Left renal cortex interstitium (tissue), 4 donors: Measurements from ENCODE around the gene EXOC4. TPM values are rescaled to one million over a fixed set of nuclear protein-coding genes. Genes with fewer than 3 reads are reported as not detected.

Source experiments
- DNase-seq, 4 donors: peaks; one replicate each; pipeline ENCODE4 v3.0.0-alpha.2; 2013; ENCODE audit warnings: low read depth in 4 of 4, low spot score in 2 of 4, missing footprints in 1 of 4
- polyA plus RNA-seq, 4 donors: library from polyadenylated mRNA; unstranded; fragments of 120-200 nt; gene quantifications; one replicate each; pipeline ENCODE4 v1.2.1, GENCODE V29; 2013; ENCODE audit not compliant: insufficient read length in 4 of 4

Gene EXOC4
- polyA plus RNA-seq, 4 donors, result 62.5 to 71.8 (median 67.1) TPM

DNA sequence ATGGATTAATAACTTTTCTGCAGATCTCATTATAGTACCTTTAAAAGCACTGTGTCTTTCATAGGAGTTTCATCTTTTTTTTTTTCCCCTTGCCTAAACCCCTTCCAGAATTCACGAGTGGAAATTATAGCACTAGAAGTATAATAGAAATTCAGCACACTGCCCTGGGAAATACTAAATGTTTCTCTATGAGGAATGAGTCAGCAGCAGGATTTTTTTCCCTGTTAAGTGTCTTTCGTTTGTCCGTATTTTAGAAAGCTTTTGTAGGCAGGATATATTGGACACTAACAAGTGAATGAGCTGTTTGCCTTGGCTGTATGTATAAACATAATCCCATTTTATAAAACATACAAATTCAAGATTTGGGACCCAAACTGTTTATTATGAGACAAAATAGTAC, 105.8 kb downstream of the EXOC4 start:
- no peak for DNase-seq

DNA sequence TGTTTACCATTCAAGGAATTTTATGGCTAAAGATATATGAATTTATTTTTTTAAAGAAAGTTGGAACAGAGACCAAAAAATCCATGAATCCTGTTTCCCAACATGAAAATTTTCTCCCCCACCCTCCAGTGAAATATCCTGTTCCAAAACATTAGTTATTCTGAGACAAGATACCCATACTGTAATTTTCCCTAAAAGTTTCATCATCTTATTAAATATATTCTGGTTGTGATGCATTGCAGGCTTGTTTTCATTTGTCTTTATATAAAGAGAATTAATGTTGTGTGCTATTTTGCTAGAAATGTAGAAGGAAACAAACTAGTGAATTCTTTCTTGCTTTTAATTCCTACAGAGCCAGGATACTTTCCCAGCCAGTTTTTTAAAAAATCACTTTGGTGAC, 106.6 kb downstream of the EXOC4 start:
- no peak for DNase-seq

- DNase-seq, result no peak
Observed at GRCh38 chr7:133360201-133360600, 107.3 kb downstream of the EXOC4 start.

- DNase-seq, result no peak
Observed at GRCh38 chr7:133361806-133362205, 108.9 kb downstream of the EXOC4 start.

- no peak for DNase-seq
Observed at GRCh38 chr7:133364959-133365690, 112.2 kb downstream of the EXOC4 start.

- no peak for DNase-seq
Observed at GRCh38 chr7:133365917-133366316, 113.0 kb downstream of the EXOC4 start.

GRCh38 chr7:133367561-133367960, 114.7 kb downstream of the EXOC4 start:
- no peak for DNase-seq

DNA sequence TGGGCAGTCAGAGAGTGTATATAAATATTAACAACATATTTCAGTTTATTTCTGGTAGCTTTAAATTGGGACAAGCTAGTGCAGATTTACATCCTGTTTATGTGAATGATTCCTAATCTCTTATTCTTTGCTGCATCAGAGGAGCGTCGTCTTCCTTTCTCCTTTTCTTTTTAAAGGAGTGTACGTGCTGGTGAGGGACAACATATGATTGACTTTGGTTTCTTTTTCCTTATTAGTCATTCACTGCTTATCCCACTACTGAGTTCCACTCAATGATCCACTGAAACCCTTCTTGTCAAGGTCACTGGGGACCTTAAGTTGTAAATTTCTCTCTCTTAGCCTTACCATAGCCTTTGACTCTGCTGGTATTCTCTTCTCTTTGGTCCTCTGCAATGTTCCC, 116.3 kb downstream of the EXOC4 start:
- no peak for DNase-seq

GRCh38 chr7:133371616-133372015, 118.7 kb downstream of the EXOC4 start:
- no peak for DNase-seq

- DNase-seq, result no peak
Observed at GRCh38 chr7:133372337-133372736, 119.5 kb downstream of the EXOC4 start.

DNA sequence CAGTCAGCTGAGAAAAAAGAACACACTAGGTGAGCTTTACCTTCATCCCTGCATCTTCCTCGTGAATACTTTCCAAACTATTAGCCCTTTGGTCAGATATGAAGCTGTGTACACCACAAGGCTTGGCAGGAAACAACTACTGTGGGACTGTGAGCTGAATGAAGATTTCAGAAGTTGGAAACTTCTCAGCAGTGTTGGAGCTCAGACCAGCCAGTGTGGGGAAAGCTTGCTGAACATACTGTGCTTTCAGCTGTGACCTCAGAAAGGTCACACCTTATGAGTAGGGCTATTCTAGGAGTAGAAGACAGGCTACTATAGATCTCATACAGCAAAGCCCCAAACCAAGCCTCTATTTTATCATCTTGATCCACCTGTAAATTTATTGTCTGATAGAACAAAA, 123.6 kb downstream of the EXOC4 start:
- DNase-seq, result no peak

DNA sequence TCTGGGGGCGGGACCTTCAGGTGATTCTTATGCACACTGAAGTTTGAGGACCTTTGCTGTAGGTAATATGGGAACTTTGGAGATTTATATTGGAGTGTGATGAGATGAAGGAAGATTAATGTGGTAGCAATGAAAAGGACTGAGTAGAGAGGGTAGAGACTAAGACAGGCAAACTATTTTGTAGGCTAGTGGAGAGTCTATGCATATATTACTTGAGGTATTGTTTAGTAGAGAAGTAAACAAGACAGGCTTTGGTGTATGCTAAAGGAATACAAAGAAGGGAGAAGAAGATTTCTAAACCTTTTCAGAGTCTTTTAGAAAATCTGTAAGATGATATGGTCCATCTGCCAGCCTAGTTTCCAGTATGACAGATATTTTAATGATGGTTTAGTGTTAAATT, 129.1 kb downstream of the EXOC4 start:
- DNase-seq, result no peak

DNA sequence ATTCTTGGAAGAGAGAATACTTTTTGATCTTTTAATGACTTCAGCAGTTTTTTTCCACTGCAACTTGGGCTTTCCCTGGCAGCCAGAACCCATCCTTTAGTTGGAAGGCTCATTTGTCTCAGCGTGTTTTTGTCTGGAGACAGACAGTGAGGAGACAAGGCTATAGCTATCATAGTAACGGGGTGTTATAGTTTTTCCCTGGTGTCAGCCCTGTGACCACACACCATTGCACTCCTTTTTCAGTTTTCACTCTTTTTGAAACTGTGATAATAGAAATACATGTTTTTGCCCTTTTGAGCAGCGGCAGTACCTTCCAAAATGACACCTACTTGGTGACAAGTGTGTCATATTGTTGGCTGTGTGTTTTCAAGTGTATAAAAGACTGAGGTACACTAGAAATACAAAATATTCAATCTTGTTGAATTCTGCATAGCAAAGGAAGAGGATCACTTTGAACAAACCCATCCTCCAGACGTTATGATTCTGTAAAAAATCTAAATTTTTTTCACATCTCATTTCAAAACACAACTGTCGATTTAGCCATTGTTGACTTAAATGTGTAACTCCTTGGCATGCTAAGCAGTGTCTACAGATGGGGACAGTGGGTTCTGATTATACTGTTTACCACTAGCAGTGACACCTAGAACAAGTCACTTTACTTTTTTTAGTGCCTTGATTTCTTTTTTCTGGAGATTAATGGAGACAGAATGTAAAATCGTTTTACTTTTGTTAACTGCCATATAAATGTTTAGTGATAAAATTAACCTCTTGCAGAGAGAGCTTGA, 130.1 kb downstream of the EXOC4 start:
- DNase-seq, result no peak

DNA sequence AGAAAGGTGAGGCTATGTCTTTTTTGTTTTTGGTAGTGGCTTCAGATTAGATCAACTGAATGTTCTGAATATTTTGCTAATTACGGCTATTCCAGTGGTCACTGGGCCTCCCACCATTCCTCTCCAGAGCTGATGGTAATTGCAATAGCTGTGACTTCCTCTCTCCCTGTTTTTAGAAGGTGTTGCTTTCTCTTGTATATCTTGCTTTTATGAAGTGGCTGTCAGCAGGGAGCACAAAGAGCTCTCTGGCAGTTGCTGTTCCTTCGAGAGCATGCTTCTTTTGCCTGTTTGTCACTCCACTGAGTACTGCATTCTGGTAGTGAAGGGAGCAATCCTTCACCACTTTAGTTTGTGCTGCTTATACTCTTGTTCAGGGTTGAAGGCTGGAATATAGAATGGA, 133.3 kb downstream of the EXOC4 start:
- no peak for DNase-seq

GRCh38 chr7:133389727-133390126, 136.8 kb downstream of the EXOC4 start:
- no peak for DNase-seq

DNA sequence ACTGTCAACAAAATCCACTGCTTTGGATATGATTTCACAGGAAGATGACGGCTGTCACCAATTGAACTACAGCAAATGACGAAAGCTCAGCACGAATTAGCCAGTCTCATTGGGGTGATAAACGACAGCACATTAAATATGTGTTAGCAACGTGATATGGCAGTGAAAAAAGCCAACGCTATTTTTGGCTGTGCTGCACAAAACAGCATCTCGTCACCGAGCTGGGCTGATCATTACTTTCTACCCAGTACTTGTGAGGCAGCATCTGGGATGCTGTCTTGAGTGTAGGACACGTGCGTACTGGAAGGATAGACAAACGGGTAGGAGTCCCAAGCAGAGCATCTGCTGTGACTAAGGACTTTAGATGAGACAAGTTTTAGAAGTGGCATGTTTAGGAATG, 138.3 kb downstream of the EXOC4 start:
- DNase-seq, result no peak

- no peak for DNase-seq
Observed at GRCh38 chr7:133394369-133394768, 141.5 kb downstream of the EXOC4 start.

- DNase-seq, result no peak
Observed at GRCh38 chr7:133395551-133395950, 142.7 kb downstream of the EXOC4 start.

DNA sequence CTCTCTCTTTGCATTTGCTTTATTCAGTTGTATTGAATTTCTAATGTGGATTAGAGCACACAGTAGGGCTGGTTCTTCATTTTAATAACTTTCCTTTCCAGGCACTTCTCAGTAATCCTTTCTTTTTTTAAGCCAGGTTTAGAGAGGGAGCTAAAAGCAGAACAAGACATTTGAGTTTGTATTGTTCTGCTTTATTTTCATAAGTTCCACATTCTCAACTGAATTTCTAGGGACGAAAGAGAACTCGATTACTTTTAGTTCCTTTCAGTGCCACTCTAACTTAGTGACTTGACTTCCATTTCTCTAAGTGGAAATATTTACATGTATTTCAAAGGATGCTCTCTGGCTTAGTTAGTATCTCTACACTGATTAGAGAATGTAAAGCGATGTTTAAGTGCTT, 145.6 kb downstream of the EXOC4 start:
- DNase-seq, result no peak

GRCh38 chr7:133401225-133401624, 148.3 kb downstream of the EXOC4 start:
- no peak for DNase-seq

GRCh38 chr7:133408212-133408611, 155.3 kb downstream of the EXOC4 start:
- DNase-seq, result no peak

GRCh38 chr7:133409421-133409820, 156.5 kb downstream of the EXOC4 start:
- DNase-seq, result no peak
